Activated CD8-positive, alpha-beta T cell treated with anti-CD3 and anti-CD28 coated beads for 36 hours (primary cell): ENCODE measurements around the gene NT5DC1. TPM values are rescaled to one million over a fixed set of nuclear protein-coding genes. Genes with fewer than 3 reads are reported as not detected.

ENCODE experiments used
- ATAC-seq: fragments of 200-7000 bp; cut with Tn5 transposase; one replicate; pipeline ENCODE4 v1.10.0; 2021; ENCODE audit warnings: mild to moderate bottlenecking, moderate library complexity
- CTCF ChIA-PET: fragments of 350-600 bp; sonication (Branson Sonifier 250); formaldehyde crosslinking; loops from one replicate; lab custom pipeline; 2021; ENCODE audit warnings: antibody characterized with exemption; lab: Charles Lee
- POLR2A ChIA-PET: fragments of 350-600 bp; sonication (Branson Sonifier 250); formaldehyde crosslinking; loops from one replicate; lab custom pipeline; 2021; ENCODE audit warnings: antibody characterized with exemption; lab: Charles Lee
- DNase-seq: peaks from one replicate; pipeline ENCODE4 v3.0.0-alpha.2; 2020
- H3K27ac Mint-ChIP-seq: one replicate; pipeline ENCODE4 v1.8.0; 2021; ENCODE audit warnings: mild to moderate bottlenecking, mixed read lengths
- H3K27me3 Mint-ChIP-seq: one replicate; pipeline ENCODE4 v1.8.0; 2021; ENCODE audit warnings: mixed read lengths
- H3K36me3 Mint-ChIP-seq: one replicate; pipeline ENCODE4 v1.8.0; 2021; ENCODE audit warnings: low read depth, mixed read lengths
- H3K4me1 Mint-ChIP-seq: one replicate; pipeline ENCODE4 v1.8.0; 2021; ENCODE audit warnings: low read depth, mixed read lengths
- H3K4me3 Mint-ChIP-seq: one replicate; pipeline ENCODE4 v1.8.0; 2021; ENCODE audit warnings: mild to moderate bottlenecking, moderate library complexity, mixed read lengths
- H3K9me3 Mint-ChIP-seq: one replicate; pipeline ENCODE4 v1.8.0; 2021; ENCODE audit warnings: mixed read lengths
- CTCF ChIP-seq: fragments of 200-600 bp; IDR thresholded peaks from one replicate; pipeline ENCODE4 v1.8.0; 2022; ENCODE audit warnings: antibody characterized with exemption, mild to moderate bottlenecking
- intact Hi-C: fragments of 100-400 bp; cut with micrococcal nuclease; formaldehyde crosslinking; loops from one replicate; pipeline ENCODE4 v1.10.0; 2022
- total RNA-seq, 2 experiments: library from RNA; stranded (reverse); gene quantifications; one replicate each; pipeline ENCODE4 v1.2.3, GENCODE V29; 2021

Gene NT5DC1
- total RNA-seq, 2 experiments from 2014 or later, result 47.8 to 53.3 TPM

- CTCF ChIA-PET, result no interaction called here
- Mint-ChIP-seq H3K9me3 (peaks cover 15% of the 10 kb centered on the region), H3K4me1 (no peaks in the 10 kb centered on the region), H3K27me3 (no peaks in the 10 kb centered on the region), H3K36me3 (peaks cover 30% of the 10 kb centered on the region), H3K27ac (no peak overlapping the region), H3K4me3 (no peak overlapping the region)
- no peak for DNase-seq
- intact Hi-C loops, result no loop called here
- POLR2A ChIA-PET, result no interaction called here
- ATAC-seq, result no peak
- TF ChIP-seq CTCF, result no peak
Measured at GRCh38 chr6:116170358-116171057, 69.9 kb downstream of the NT5DC1 start.

- no peak for DNase-seq
- ChIA-PET POLR2A (no interaction called here), CTCF (no interaction called here)
- peaks cover 16% of the 10 kb centered on the region for H3K9me3 Mint-ChIP-seq
- no peaks in the 10 kb centered on the region for H3K27me3 Mint-ChIP-seq
- no peak overlapping the region for H3K4me3 Mint-ChIP-seq
- H3K4me1 Mint-ChIP-seq, result no peaks in the 10 kb centered on the region
- H3K36me3 Mint-ChIP-seq, result peaks cover 29% of the 10 kb centered on the region
- TF ChIP-seq CTCF, result no peak
- no peak overlapping the region for H3K27ac Mint-ChIP-seq
- intact Hi-C loops, result no loop called here
- ATAC-seq, result no peak
Measured at GRCh38 chr6:116173928-116174327, 73.3 kb downstream of the NT5DC1 start.

- peaks cover 28% of the 10 kb centered on the region for H3K36me3 Mint-ChIP-seq
- no peak for TF ChIP-seq CTCF
- H3K27ac Mint-ChIP-seq, result no peak overlapping the region
- no peak overlapping the region for H3K4me3 Mint-ChIP-seq
- H3K4me1 Mint-ChIP-seq, result no peaks in the 10 kb centered on the region
- DNase-seq, result no peak
- peaks cover 16% of the 10 kb centered on the region for H3K9me3 Mint-ChIP-seq
- no peaks in the 10 kb centered on the region for H3K27me3 Mint-ChIP-seq
- no peak for ATAC-seq
- ChIA-PET CTCF (no interaction called here), POLR2A (no interaction called here)
- intact Hi-C loops, result no loop called here
Measured at GRCh38 chr6:116175344-116175743, 74.7 kb downstream of the NT5DC1 start.

DNA sequence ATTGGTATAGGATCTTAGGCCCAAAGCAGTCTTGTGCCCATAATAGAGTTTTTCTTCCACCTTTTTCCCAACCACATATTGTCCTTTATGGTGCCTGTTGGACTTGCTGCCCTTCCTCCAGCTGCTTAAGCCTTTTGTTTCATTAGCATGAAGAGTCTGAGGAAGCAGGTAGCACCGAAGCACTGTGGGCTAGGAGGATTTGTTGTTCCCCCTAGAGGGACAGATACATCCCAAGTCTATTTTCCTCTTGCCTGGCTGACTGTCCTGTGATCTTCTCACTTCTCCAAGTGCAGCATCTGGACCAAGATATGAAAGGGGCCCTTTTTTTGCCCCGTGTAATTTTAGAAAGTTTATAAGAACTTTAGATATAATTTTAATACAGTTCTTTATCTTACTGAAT, 75.9 kb downstream of the NT5DC1 start:
- Mint-ChIP-seq H3K27me3 (no peaks in the 10 kb centered on the region), H3K27ac (no peak overlapping the region), H3K4me1 (no peaks in the 10 kb centered on the region), H3K9me3 (peaks cover 16% of the 10 kb centered on the region), H3K4me3 (no peak overlapping the region), H3K36me3 (peaks cover 30% of the 10 kb centered on the region)
- ChIA-PET POLR2A (interaction anchor here (0.7 kb wide), 1 partner anchor 22 kb away, joined by 3 read pairs; no protein-coding TSS in a partner anchor), CTCF (no interaction called here)
- intact Hi-C loops, result no loop called here
- no peak for TF ChIP-seq CTCF
- DNase-seq (no peak), ATAC-seq (no peak)

GRCh38 chr6:116180375-116180774, 79.7 kb downstream of the NT5DC1 start:
- Mint-ChIP-seq H3K4me1 (no peaks in the 10 kb centered on the region), H3K27ac (no peak overlapping the region), H3K36me3 (peaks cover 27% of the 10 kb centered on the region), H3K4me3 (no peak overlapping the region), H3K27me3 (no peaks in the 10 kb centered on the region), H3K9me3 (peaks cover 4% of the 10 kb centered on the region)
- ChIA-PET POLR2A (no interaction called here), CTCF (no interaction called here)
- ATAC-seq (no peak), DNase-seq (no peak)
- no peak for TF ChIP-seq CTCF
- intact Hi-C loops, result no loop called here
